AG10803 (cell line): ENCODE results near the gene APOLD1.
"Not testable (repeated sequence)": the region's sequence is repeated elsewhere in the genome, so short reads cannot be mapped to it uniquely, and the experiment has no call there.

ENCODE experiments used
- DNase-seq: peaks from one replicate; pipeline ENCODE4 v3.0.0; 2010; ENCODE audit warnings: low read depth
- H3K4me3 ChIP-seq: 2 replicates; pipeline ENCODE4 v1.5.1; 2011; ENCODE audit warnings: mild to moderate bottlenecking, low read length, control low read depth
- TF ChIP-seq, protein P1 (sequence below): conservative IDR thresholded peaks from 2 replicates; pipeline ENCODE4 v1.5.1; 2011; ENCODE audit warnings: mild to moderate bottlenecking, low read length, control low read depth, inconsistent platforms

APOLD1 gene

GRCh38 chr12:12823811-12824210, 38.4 kb downstream of the APOLD1 start:
- H3K4me3 ChIP-seq = no peak overlapping the region
- TF ChIP-seq, protein P1, sequence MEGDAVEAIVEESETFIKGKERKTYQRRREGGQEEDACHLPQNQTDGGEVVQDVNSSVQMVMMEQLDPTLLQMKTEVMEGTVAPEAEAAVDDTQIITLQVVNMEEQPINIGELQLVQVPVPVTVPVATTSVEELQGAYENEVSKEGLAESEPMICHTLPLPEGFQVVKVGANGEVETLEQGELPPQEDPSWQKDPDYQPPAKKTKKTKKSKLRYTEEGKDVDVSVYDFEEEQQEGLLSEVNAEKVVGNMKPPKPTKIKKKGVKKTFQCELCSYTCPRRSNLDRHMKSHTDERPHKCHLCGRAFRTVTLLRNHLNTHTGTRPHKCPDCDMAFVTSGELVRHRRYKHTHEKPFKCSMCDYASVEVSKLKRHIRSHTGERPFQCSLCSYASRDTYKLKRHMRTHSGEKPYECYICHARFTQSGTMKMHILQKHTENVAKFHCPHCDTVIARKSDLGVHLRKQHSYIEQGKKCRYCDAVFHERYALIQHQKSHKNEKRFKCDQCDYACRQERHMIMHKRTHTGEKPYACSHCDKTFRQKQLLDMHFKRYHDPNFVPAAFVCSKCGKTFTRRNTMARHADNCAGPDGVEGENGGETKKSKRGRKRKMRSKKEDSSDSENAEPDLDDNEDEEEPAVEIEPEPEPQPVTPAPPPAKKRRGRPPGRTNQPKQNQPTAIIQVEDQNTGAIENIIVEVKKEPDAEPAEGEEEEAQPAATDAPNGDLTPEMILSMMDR = no peak
- no peak for DNase-seq

GRCh38 chr12:12835378-12836146, 50.1 kb downstream of the APOLD1 start:
- TF ChIP-seq, protein P1 = no peak

DNA sequence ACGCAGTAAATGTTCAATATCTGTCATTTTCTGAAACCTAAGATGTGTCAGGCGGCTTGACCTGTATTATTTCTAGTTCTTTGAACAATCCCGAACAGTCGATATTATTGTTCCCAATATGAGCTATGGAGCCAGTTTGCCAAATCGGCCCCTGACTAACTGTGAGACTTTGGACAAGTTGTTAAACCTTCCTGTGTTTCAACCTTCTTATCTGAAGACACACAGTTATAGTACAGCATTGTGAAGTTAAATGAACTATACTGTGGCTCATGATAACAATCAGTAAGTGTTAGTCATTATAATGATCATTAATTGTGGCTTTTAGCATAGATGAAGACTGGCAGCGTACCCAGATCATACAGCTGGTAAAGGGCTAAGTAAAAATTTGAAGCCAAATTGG, 51.1 kb downstream of the APOLD1 start:
- TF ChIP-seq, protein P1 = no peak
- DNase-seq = no peak
- H3K4me3 ChIP-seq = no peak overlapping the region

More at GRCh38 chr12:12835378-12836146, 50.1 kb downstream of the APOLD1 start:
- no peak overlapping the region for H3K4me3 ChIP-seq
- no peak for DNase-seq

DNA sequence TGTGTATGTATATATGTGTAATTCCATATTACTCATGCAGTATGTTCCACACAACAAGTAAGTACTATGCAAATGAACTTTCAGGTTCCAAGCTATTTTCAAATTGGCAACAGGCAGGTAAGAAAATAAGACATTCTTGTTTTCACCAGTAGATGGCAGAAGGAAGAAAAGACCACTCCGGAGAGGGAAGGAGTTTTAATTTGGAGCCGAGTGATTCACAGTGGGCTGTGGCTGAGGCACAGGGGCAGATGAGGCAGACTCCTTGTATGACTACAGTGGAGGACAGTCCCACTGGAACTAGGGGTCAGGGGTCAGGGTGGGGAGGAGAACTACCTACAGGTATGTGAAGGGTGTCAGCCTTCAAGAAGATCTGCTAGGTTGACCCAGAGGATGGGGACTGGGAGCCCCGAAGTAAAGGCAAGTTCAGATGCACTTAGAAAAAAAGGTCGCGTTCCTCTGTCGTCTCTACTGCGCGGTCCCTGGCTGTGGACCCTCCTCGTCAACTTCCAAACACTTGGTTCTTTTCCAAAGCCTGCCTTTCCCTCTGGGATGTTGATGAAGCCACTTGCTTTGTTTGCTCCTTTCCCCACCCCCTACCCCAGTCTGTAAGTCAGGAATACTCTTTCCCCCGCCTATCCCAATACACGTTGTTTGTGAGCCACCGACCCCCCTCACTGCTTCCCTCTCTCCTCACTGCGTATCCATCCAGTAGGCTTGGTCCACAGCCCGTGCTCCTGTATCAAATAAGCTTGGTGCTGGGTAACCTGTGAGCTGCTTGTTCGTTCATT, 51.8 kb downstream of the APOLD1 start:
- TF ChIP-seq, protein P1 = peak; percentile 71
- H3K4me3 ChIP-seq = no peak overlapping the region
- DNase-seq = peak; percentile 72

GRCh38 chr12:12837813-12838153, 52.3 kb downstream of the APOLD1 start:
- H3K4me3 ChIP-seq = no peak overlapping the region
- TF ChIP-seq, protein P1 = no peak
- no peak for DNase-seq

GRCh38 chr12:12839003-12839395, 53.5 kb downstream of the APOLD1 start:
- TF ChIP-seq, protein P1 = no peak
- no peak for DNase-seq
- no peak overlapping the region for H3K4me3 ChIP-seq

- H3K4me3 ChIP-seq, DNase-seq: not testable (repeated sequence)
These were observed 54.0 kb downstream of the APOLD1 start for GRCh38 chr12:12839439-12839838.
